SK-N-SH (cell line): ENCODE data around the gene ANKRD44. TPM values are rescaled to one million over a fixed set of nuclear protein-coding genes. Genes with fewer than 3 reads are reported as not detected.

ENCODE experiments used
- CTCF ChIA-PET: fragments of 300-600, 350-600 bp; formaldehyde crosslinking; extraction: SDS; loops from one replicate; lab custom pipeline; 2021; lab: Yijun Ruan, JAX
- POLR2A ChIA-PET: fragments of 350-600 bp; sonication (Branson Sonifier 250); formaldehyde crosslinking; extraction: SDS; loops from one replicate; lab custom pipeline; 2020; ENCODE audit warnings: antibody characterized with exemption, inconsistent platforms; lab: Yijun Ruan, JAX
- DNase-seq: peaks from one replicate; pipeline ENCODE4 v3.0.0; 2012
- H2AFZ ChIP-seq: fragments of 200-600 bp; sonication (generic); 2 replicates; pipeline ENCODE4 v1.8.1; 2016; ENCODE audit warnings: antibody characterized with exemption, mild to moderate bottlenecking, low read depth
- H3F3A ChIP-seq: fragments of 200-600 bp; sonication (generic); replicated peaks from 2 replicates; pipeline ENCODE3; 2016; ENCODE audit warnings: antibody characterized with exemption, mild to moderate bottlenecking; ENCODE audit not compliant: insufficient read depth
- H3K27ac ChIP-seq, 2 experiments: fragments of 200-500 bp in 1 of 2; fragments of 200-600 bp in 1 of 2; sonication (Bioruptor generic) in 1 of 2; sonication (generic), shearing (Covaris generic) in 1 of 2; 2 replicates each; pipeline versions ENCODE4 v1.5.1 to v1.6.1; 2014 to 2016; ENCODE audit warnings: low read depth in 2 of 2, inconsistent platforms in 1 of 2, low read length in 1 of 2, mild to moderate bottlenecking in 1 of 2, mixed read lengths in 1 of 2
- H3K27me3 ChIP-seq: fragments of 200-600 bp; sonication (generic), shearing (Covaris generic); 2 replicates; pipeline ENCODE4 v1.6.1; 2016; ENCODE audit warnings: mixed run types; ENCODE audit not compliant: insufficient read depth
- H3K36me3 ChIP-seq, 2 experiments: fragments of 200-500 bp in 1 of 2; fragments of 200-600 bp in 1 of 2; sonication (Bioruptor generic) in 1 of 2; sonication (generic) in 1 of 2; replicated peaks in 1 of 2; 2 replicates each; pipeline versions ENCODE3 to v1.5.1; 2014 to 2016; ENCODE audit warnings: low read length in 1 of 2, mild to moderate bottlenecking in 1 of 2; ENCODE audit not compliant: insufficient read depth in 2 of 2, control insufficient read depth in 1 of 2
- H3K4me1 ChIP-seq, 2 experiments: fragments of 200-500 bp in 1 of 2; fragments of 200-600 bp in 1 of 2; sonication (Bioruptor generic) in 1 of 2; sonication (generic), shearing (Covaris generic) in 1 of 2; 2 replicates each; pipeline versions ENCODE4 v1.5.1 to v1.6.1; 2014 to 2016; ENCODE audit warnings: low read depth in 1 of 2, low read length in 1 of 2, mixed run types in 1 of 2; ENCODE audit not compliant: insufficient read depth in 2 of 2, control insufficient read depth in 1 of 2
- H3K4me2 ChIP-seq: fragments of 200-600 bp; sonication (generic), shearing (Covaris generic); 2 replicates; pipeline ENCODE4 v1.6.1; 2017; ENCODE audit warnings: mixed run types
- H3K4me3 ChIP-seq, 2 experiments: fragments of 200-500 bp in 1 of 2; fragments of 200-600 bp in 1 of 2; sonication (Bioruptor generic) in 1 of 2; sonication (generic), shearing (Covaris generic) in 1 of 2; 2 replicates each; pipeline versions ENCODE4 v1.5.1 to v1.8.1; 2014 to 2016; ENCODE audit warnings: low read depth in 2 of 2, inconsistent platforms in 1 of 2, low read length in 1 of 2, mild to moderate bottlenecking in 1 of 2, mixed read lengths in 1 of 2, moderate library complexity in 1 of 2
- H3K79me2 ChIP-seq: fragments of 200-600 bp; sonication (generic); 2 replicates; pipeline ENCODE4 v1.8.1; 2017; ENCODE audit warnings: mild to moderate bottlenecking; ENCODE audit not compliant: insufficient read depth
- H3K9ac ChIP-seq: fragments of 200-600 bp; sonication (generic); 2 replicates; pipeline ENCODE4 v1.6.1; 2017; ENCODE audit warnings: mixed run types
- H3K9me2 ChIP-seq: fragments of 200-600 bp; sonication (generic); 2 replicates; pipeline ENCODE4 v1.6.1; 2017; ENCODE audit warnings: mixed run types
- H3K9me3 ChIP-seq: fragments of 200-600 bp; sonication (generic); 2 replicates; pipeline ENCODE4 v1.6.1; 2017; ENCODE audit warnings: mixed run types, mild to moderate bottlenecking, moderate library complexity
- H4K20me1 ChIP-seq: fragments of 200-600 bp; sonication (generic); 2 replicates; pipeline ENCODE4 v1.6.1; 2017; ENCODE audit warnings: mild to moderate bottlenecking, mixed run types; ENCODE audit not compliant: insufficient read depth
- CHD2 ChIP-seq: fragments of 150-350 bp; IDR thresholded peaks from 2 replicates; pipeline ENCODE4 v1.6.1; 2018; ENCODE audit warnings: low read length; ENCODE audit not compliant: partially characterized antibody
- ELF1 ChIP-seq: IDR thresholded peaks from 2 replicates; pipeline ENCODE4 v1.4.0; 2012
- EZH2phosphoT487 ChIP-seq: fragments of 200-600 bp; sonication (generic); IDR thresholded peaks from 2 replicates; pipeline ENCODE4 v1.6.1; 2017; ENCODE audit warnings: low read depth, mixed run types, mild to moderate bottlenecking, antibody characterized with exemption, moderate library complexity, borderline replicate concordance
- FOSL2 ChIP-seq: IDR thresholded peaks from 2 replicates; pipeline ENCODE4 v1.4.0; 2012; ENCODE audit warnings: low read depth, mild to moderate bottlenecking, moderate library complexity, borderline replicate concordance
- FOXJ3 ChIP-seq: sonication (generic); formaldehyde crosslinking; IDR thresholded peaks from 2 replicates; pipeline ENCODE4 v1.5.1; 2020; ENCODE audit warnings: mild to moderate bottlenecking, missing genetic modification reagents
- FOXM1 ChIP-seq: IDR thresholded peaks from 2 replicates; pipeline ENCODE4 v1.4.0; 2012; ENCODE audit warnings: low read depth, mild to moderate bottlenecking
- GABPA ChIP-seq: IDR thresholded peaks from 2 replicates; pipeline ENCODE4 v1.4.0; 2012; ENCODE audit warnings: low read depth, mild to moderate bottlenecking
- JUND ChIP-seq: IDR thresholded peaks from 2 replicates; pipeline ENCODE4 v1.4.0; 2012
- MXI1 ChIP-seq: IDR thresholded peaks from 2 replicates; pipeline ENCODE4 v1.6.1; 2012; ENCODE audit warnings: mild to moderate bottlenecking, low read depth, low read length, improper control_type of control experiment
- NRF1 ChIP-seq: IDR thresholded peaks from 2 replicates; pipeline ENCODE4 v1.6.1; 2012; ENCODE audit warnings: low read depth, mild to moderate bottlenecking, low read length
- RAD21 ChIP-seq: IDR thresholded peaks from 2 replicates; pipeline ENCODE4 v1.6.1; 2012; ENCODE audit warnings: mild to moderate bottlenecking, low read length
- RCOR1 ChIP-seq: fragments of 150-350 bp; IDR thresholded peaks from 2 replicates; pipeline ENCODE4 v1.6.1; 2017; ENCODE audit warnings: antibody characterized with exemption, low read length
- SMC3 ChIP-seq: IDR thresholded peaks from 2 replicates; pipeline ENCODE4 v1.6.1; 2012; ENCODE audit warnings: low read depth, low read length, improper control_type of control experiment
- TCF12 ChIP-seq: IDR thresholded peaks from 2 replicates; pipeline ENCODE4 v1.4.0; 2012
- TEAD4 ChIP-seq: IDR thresholded peaks from 2 replicates; pipeline ENCODE4 v1.4.0; 2012; ENCODE audit warnings: mild to moderate bottlenecking, borderline replicate concordance; ENCODE audit not compliant: insufficient read depth
- WGBS: methylation state at CpG from one replicate; pipeline ENCODE4 v1.1.6; 2017; ENCODE audit warnings: low lambda C conversion rate; 5-methylcytosine and 5-hydroxymethylcytosine counted together
- polyA plus RNA-seq, 3 experiments: library from polyadenylated mRNA; depleted of rRNA; stranded (reverse); fragments of >200 nt; gene quantifications; 2 replicates each; pipeline ENCODE4 v1.2.3, GENCODE V29; 2012
- TF ChIP-seq, protein P1 (sequence below): IDR thresholded peaks from 2 replicates; pipeline ENCODE4 v1.4.0; 2012; ENCODE audit warnings: low read depth, borderline replicate concordance
- TF ChIP-seq, protein P2 (sequence below): fragments of 150-350 bp; IDR thresholded peaks from 2 replicates; pipeline ENCODE4 v1.6.1; 2017; ENCODE audit warnings: antibody characterized with exemption, low read length, low read depth, borderline replicate concordance
- TF ChIP-seq, protein P3 (sequence below): IDR thresholded peaks from 2 replicates; pipeline ENCODE4 v1.4.0; 2012; ENCODE audit warnings: low read depth, borderline replicate concordance
- TF ChIP-seq, protein P4 (sequence below): fragments of 200-600 bp; sonication (generic); IDR thresholded peaks from 2 replicates; pipeline ENCODE4 v1.6.1; 2017; ENCODE audit warnings: antibody characterized with exemption, mild to moderate bottlenecking, moderate library complexity
- TF ChIP-seq, protein P5 (sequence below): IDR thresholded peaks from 2 replicates; pipeline ENCODE4; 2012

ANKRD44 gene
- polyA plus RNA-seq, 1 of the 3 experiments (the other 2 are of a cell fraction) = 12.5 TPM

DNA sequence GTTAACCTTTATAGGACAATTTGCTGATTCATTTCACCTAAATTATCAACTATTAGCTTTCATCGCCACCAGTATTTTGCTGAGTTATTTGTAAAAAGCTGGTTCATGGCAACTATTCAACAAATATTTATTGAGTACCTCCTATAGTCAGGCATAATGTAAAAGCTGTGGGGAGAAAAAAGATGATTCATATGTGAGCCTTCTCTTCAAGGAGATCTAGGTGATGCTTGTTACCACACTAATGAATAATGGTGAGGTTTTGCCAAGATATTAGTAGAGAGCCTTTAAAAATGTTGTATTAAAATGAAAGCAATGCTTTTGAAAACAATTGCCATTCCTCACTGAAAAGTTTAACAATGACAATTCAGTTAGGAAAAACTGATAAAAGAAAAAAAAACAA lies 187.8 kb downstream of the ANKRD44 start:
- no peak overlapping the region for H2AFZ ChIP-seq
- H3K4me2 ChIP-seq = no peak overlapping the region
- no peak overlapping the region for H3K4me3 ChIP-seq
- ChIA-PET CTCF (interaction anchor here (1.3 to 3.2 kb wide), 2 partner anchors 10 kb away, joined by 3 to 18 read pairs; no protein-coding TSS in a partner anchor), POLR2A (no interaction called here)
- no peaks in the 10 kb centered on the region for H3K9me2 ChIP-seq
- peaks cover 0 to 9% of the 10 kb centered on the region in 2 experiments for H3K36me3 ChIP-seq
- H3K27ac ChIP-seq = no peak overlapping the region
- H3K9me3 ChIP-seq = no peaks in the 10 kb centered on the region
- H4K20me1 ChIP-seq = no peaks in the 10 kb centered on the region
- no peak overlapping the region for H3K9ac ChIP-seq
- no peaks in the 10 kb centered on the region; a peak in 1 of 4 replicates for H3K4me1 ChIP-seq
- H3F3A ChIP-seq = no peaks in the 10 kb centered on the region
- no peak for DNase-seq
- H3K27me3 ChIP-seq = no peaks in the 10 kb centered on the region
- WGBS = 93% methylated on average over 1 of the region's 1 CpG
- H3K79me2 ChIP-seq = no peaks in the 10 kb centered on the region
- TF ChIP-seq, protein P1, sequence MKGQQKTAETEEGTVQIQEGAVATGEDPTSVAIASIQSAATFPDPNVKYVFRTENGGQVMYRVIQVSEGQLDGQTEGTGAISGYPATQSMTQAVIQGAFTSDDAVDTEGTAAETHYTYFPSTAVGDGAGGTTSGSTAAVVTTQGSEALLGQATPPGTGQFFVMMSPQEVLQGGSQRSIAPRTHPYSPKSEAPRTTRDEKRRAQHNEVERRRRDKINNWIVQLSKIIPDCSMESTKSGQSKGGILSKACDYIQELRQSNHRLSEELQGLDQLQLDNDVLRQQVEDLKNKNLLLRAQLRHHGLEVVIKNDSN = no peak
- TF ChIP-seq NRF1 (no peak), TEAD4 (no peak), SMC3 (no peak), FOXJ3 (no peak)
- TF ChIP-seq, protein P2, sequence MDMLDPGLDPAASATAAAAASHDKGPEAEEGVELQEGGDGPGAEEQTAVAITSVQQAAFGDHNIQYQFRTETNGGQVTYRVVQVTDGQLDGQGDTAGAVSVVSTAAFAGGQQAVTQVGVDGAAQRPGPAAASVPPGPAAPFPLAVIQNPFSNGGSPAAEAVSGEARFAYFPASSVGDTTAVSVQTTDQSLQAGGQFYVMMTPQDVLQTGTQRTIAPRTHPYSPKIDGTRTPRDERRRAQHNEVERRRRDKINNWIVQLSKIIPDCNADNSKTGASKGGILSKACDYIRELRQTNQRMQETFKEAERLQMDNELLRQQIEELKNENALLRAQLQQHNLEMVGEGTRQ = no peak
- TF ChIP-seq, all 33 proteins: peak for 0

DNA sequence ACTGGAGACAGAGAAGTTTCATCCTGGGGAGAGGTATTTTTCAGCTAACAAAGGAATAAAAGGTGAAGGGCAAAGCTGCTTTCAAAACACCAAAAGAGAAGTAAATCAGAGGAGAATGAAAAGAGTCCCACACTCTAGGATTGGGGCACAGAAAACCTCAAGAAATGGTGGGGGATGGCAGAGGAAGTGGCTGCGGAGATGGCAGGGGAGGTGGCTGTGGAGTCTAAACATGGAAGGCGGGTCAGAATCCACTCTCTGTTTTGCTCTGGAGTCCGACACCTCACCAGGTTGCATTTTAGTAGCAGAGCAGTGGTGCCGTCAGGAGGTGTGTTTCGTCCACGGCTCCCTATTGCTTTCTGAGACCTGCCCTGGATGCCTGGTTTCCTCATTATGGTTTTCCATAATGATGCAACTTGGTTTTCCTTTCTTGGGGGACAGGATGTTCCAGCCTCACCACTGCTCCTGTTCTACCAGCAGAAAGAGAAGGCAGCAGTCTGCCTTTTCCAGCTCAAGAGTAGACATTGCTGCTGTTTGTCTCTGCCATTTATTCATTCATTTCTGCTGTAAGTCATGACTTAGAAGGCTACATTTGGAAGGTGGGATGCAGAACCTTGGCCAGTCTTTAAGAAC lies 188.7 kb downstream of the ANKRD44 start:
- Histone ChIP-seq H4K20me1 (no peaks in the 10 kb centered on the region), H3K79me2 (no peaks in the 10 kb centered on the region), H3K4me2 (no peak overlapping the region), H3K4me1 (no peaks in the 10 kb centered on the region; a peak in 1 of 4 replicates), H3K4me3 (no peak overlapping the region), H3F3A (no peaks in the 10 kb centered on the region), H3K36me3 (peaks cover 0 to 9% of the 10 kb centered on the region in 2 experiments), H3K9me2 (no peaks in the 10 kb centered on the region), H3K9ac (no peak overlapping the region), H3K27ac (no peak overlapping the region), H2AFZ (no peak overlapping the region), H3K27me3 (no peaks in the 10 kb centered on the region), H3K9me3 (no peaks in the 10 kb centered on the region)
- ChIA-PET CTCF (interaction anchor here (1.3 to 3.2 kb wide), 2 partner anchors 9 to 11 kb away, joined by 3 to 18 read pairs; no protein-coding TSS in a partner anchor), POLR2A (no interaction called here)
- 84% methylated on average over 6 of the region's 6 CpGs for WGBS
- DNase-seq = no peak
- TF ChIP-seq ELF1 (no peak), RAD21 (no peak), EZH2phosphoT487 (no peak), FOSL2 (no peak), MXI1 (no peak), GABPA (no peak), TCF12 (no peak), CHD2 (no peak), JUND (no peak), RCOR1 (no peak), FOXM1 (no peak), SMC3 (no peak)
- TF ChIP-seq, protein P3, sequence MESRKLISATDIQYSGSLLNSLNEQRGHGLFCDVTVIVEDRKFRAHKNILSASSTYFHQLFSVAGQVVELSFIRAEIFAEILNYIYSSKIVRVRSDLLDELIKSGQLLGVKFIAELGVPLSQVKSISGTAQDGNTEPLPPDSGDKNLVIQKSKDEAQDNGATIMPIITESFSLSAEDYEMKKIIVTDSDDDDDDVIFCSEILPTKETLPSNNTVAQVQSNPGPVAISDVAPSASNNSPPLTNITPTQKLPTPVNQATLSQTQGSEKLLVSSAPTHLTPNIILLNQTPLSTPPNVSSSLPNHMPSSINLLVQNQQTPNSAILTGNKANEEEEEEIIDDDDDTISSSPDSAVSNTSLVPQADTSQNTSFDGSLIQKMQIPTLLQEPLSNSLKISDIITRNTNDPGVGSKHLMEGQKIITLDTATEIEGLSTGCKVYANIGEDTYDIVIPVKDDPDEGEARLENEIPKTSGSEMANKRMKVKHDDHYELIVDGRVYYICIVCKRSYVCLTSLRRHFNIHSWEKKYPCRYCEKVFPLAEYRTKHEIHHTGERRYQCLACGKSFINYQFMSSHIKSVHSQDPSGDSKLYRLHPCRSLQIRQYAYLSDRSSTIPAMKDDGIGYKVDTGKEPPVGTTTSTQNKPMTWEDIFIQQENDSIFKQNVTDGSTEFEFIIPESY = no peak
- TF ChIP-seq, protein P1 = no peak
- TF ChIP-seq, protein P4, sequence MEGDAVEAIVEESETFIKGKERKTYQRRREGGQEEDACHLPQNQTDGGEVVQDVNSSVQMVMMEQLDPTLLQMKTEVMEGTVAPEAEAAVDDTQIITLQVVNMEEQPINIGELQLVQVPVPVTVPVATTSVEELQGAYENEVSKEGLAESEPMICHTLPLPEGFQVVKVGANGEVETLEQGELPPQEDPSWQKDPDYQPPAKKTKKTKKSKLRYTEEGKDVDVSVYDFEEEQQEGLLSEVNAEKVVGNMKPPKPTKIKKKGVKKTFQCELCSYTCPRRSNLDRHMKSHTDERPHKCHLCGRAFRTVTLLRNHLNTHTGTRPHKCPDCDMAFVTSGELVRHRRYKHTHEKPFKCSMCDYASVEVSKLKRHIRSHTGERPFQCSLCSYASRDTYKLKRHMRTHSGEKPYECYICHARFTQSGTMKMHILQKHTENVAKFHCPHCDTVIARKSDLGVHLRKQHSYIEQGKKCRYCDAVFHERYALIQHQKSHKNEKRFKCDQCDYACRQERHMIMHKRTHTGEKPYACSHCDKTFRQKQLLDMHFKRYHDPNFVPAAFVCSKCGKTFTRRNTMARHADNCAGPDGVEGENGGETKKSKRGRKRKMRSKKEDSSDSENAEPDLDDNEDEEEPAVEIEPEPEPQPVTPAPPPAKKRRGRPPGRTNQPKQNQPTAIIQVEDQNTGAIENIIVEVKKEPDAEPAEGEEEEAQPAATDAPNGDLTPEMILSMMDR = no peak
- TF ChIP-seq, protein P5, sequence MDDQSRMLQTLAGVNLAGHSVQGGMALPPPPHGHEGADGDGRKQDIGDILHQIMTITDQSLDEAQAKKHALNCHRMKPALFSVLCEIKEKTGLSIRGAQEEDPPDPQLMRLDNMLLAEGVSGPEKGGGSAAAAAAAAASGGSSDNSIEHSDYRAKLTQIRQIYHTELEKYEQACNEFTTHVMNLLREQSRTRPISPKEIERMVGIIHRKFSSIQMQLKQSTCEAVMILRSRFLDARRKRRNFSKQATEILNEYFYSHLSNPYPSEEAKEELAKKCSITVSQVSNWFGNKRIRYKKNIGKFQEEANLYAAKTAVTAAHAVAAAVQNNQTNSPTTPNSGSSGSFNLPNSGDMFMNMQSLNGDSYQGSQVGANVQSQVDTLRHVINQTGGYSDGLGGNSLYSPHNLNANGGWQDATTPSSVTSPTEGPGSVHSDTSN = no peak
